H9 (cell line): ENCODE data around the gene EEF1AKMT2. TPM values are rescaled to one million over a fixed set of nuclear protein-coding genes. Genes with fewer than 3 reads are reported as not detected.

Source experiments
- DNase-seq: peaks from one replicate; pipeline ENCODE4 v3.0.0-alpha.2; 2017
- H2AFZ ChIP-seq: one replicate; pipeline ENCODE4 v1.6.1; 2013; ENCODE audit warnings: mild to moderate bottlenecking, low read length, control low read depth, moderate library complexity
- H2AK5ac ChIP-seq: 2 replicates; pipeline ENCODE4 v1.6.1; 2013; ENCODE audit warnings: low read length, control low read depth, mixed read lengths; ENCODE audit not compliant: insufficient read length
- H2BK120ac ChIP-seq: one replicate; pipeline ENCODE4 v1.6.1; 2013; ENCODE audit warnings: low read depth, mild to moderate bottlenecking, low read length, control low read depth, inconsistent platforms; ENCODE audit not compliant: poor library complexity, severe bottlenecking
- H2BK12ac ChIP-seq: 2 replicates; pipeline ENCODE4 v1.6.1; 2013; ENCODE audit warnings: low read length, control low read depth, mixed read lengths, low read depth; ENCODE audit not compliant: insufficient read length
- H2BK15ac ChIP-seq: 2 replicates; pipeline ENCODE4 v1.6.1; 2013; ENCODE audit warnings: low read depth, low read length, control low read depth
- H2BK20ac ChIP-seq: one replicate; pipeline ENCODE4 v1.6.1; 2013; ENCODE audit warnings: low read depth, mild to moderate bottlenecking, low read length, control low read depth, inconsistent platforms; ENCODE audit not compliant: poor library complexity, severe bottlenecking
- H2BK5ac ChIP-seq: 2 replicates; pipeline ENCODE4 v1.6.1; 2013; ENCODE audit warnings: low read length, control low read depth, mixed read lengths; ENCODE audit not compliant: insufficient read length
- H3K14ac ChIP-seq: 2 replicates; pipeline ENCODE4 v1.6.1; 2013; ENCODE audit warnings: low read length, control low read depth; ENCODE audit not compliant: insufficient read depth
- H3K18ac ChIP-seq: 2 replicates; pipeline ENCODE4 v1.6.1; 2013; ENCODE audit warnings: low read depth, mild to moderate bottlenecking, mixed read lengths, low read length, control low read depth; ENCODE audit not compliant: insufficient read length
- H3K23ac ChIP-seq: 2 replicates; pipeline ENCODE4 v1.6.1; 2013; ENCODE audit warnings: low read length, control low read depth, mixed read lengths, low read depth; ENCODE audit not compliant: insufficient read length
- H3K23me2 ChIP-seq: 2 replicates; pipeline ENCODE4 v1.6.1; 2013; ENCODE audit warnings: low read depth, mild to moderate bottlenecking, mixed read lengths, low read length, control low read depth; ENCODE audit not compliant: insufficient read length, poor library complexity, severe bottlenecking
- H3K27ac ChIP-seq: 2 replicates; pipeline ENCODE4 v1.5.1; 2013; ENCODE audit warnings: low read length, control low read depth, mixed read lengths, low read depth; ENCODE audit not compliant: insufficient read length
- H3K27me3 ChIP-seq: 2 replicates; pipeline ENCODE4 v1.6.1; 2013; ENCODE audit warnings: low read length, control low read depth, inconsistent platforms; ENCODE audit not compliant: insufficient read depth
- H3K4ac ChIP-seq: 2 replicates; pipeline ENCODE4 v1.6.1; 2013; ENCODE audit warnings: low read depth, mild to moderate bottlenecking, control low read depth, inconsistent platforms, low read length, moderate library complexity
- H3K4me1 ChIP-seq: 2 replicates; pipeline ENCODE4 v1.6.1; 2013; ENCODE audit warnings: low read length, control low read depth, inconsistent platforms; ENCODE audit not compliant: insufficient read depth
- H3K4me2 ChIP-seq: 2 replicates; pipeline ENCODE4 v1.6.1; 2013; ENCODE audit warnings: low read length, control low read depth, mixed read lengths; ENCODE audit not compliant: insufficient read length, insufficient read depth
- H3K56ac ChIP-seq: 2 replicates; pipeline ENCODE4 v1.6.1; 2013; ENCODE audit warnings: low read depth, mild to moderate bottlenecking, mixed read lengths, low read length, control low read depth; ENCODE audit not compliant: insufficient read length
- H3K79me1 ChIP-seq: 2 replicates; pipeline ENCODE4 v1.6.1; 2013; ENCODE audit warnings: low read depth, mild to moderate bottlenecking, moderate library complexity, low read length, control low read depth, inconsistent platforms; ENCODE audit not compliant: insufficient read depth, poor library complexity, severe bottlenecking
- H3K79me2 ChIP-seq: 2 replicates; pipeline ENCODE4 v1.6.1; 2013; ENCODE audit warnings: low read length, control low read depth, inconsistent platforms; ENCODE audit not compliant: insufficient read depth
- H3K9ac ChIP-seq: 2 replicates; pipeline ENCODE4 v1.6.1; 2013; ENCODE audit warnings: low read length, control low read depth, mixed read lengths; ENCODE audit not compliant: insufficient read length; ENCODE audit errors: extremely low read depth
- H3K9me3 ChIP-seq: one replicate; pipeline ENCODE4 v1.6.1; 2013; ENCODE audit warnings: low read depth, low read length, inconsistent platforms; ENCODE audit not compliant: control insufficient read depth
- H3T11ph ChIP-seq: one replicate; pipeline ENCODE4 v1.6.1; 2013; ENCODE audit warnings: mild to moderate bottlenecking, low read length, control low read depth, inconsistent platforms
- H4K20me1 ChIP-seq: one replicate; pipeline ENCODE4 v1.6.1; 2013; ENCODE audit not compliant: control insufficient read depth, insufficient read length, insufficient read depth
- H4K5ac ChIP-seq: 2 replicates; pipeline ENCODE4 v1.6.1; 2013; ENCODE audit warnings: low read depth, mild to moderate bottlenecking, mixed read lengths, low read length, control low read depth; ENCODE audit not compliant: insufficient read length
- H4K8ac ChIP-seq: replicated peaks from 2 replicates; pipeline ENCODE4 v1.6.1; 2013; ENCODE audit warnings: low read length, control low read depth, mixed read lengths, low read depth; ENCODE audit not compliant: insufficient read length
- H4K91ac ChIP-seq: 2 replicates; pipeline ENCODE4 v1.6.1; 2013; ENCODE audit warnings: low read depth, mild to moderate bottlenecking, moderate library complexity, mixed read lengths, low read length, control low read depth; ENCODE audit not compliant: insufficient read length
- H3K27ac Mint-ChIP-seq, 3 experiments: 2 replicates in 2 of 3; 3 replicates in 1 of 3; pipeline ENCODE4 v1.8.0; 2020 to 2021; ENCODE audit warnings: mixed read lengths in 3 of 3, mild to moderate bottlenecking in 1 of 3, moderate library complexity in 1 of 3
- H3K27me3 Mint-ChIP-seq: 2 replicates; pipeline ENCODE4 v1.8.0; 2021; ENCODE audit warnings: low read depth, mild to moderate bottlenecking, moderate library complexity, mixed read lengths
- H3K36me3 Mint-ChIP-seq, 3 experiments: 2 replicates in 2 of 3; 3 replicates in 1 of 3; pipeline ENCODE4 v1.8.0; 2020 to 2021; ENCODE audit warnings: low read depth in 3 of 3, mixed read lengths in 3 of 3; ENCODE audit not compliant: insufficient read depth in 1 of 3
- H3K4me1 Mint-ChIP-seq, 2 experiments: 2 replicates each; pipeline ENCODE4 v1.8.0; 2020; ENCODE audit warnings: mixed read lengths in 2 of 2
- H3K4me3 Mint-ChIP-seq, 2 experiments: 2 replicates in 1 of 2; 3 replicates in 1 of 2; pipeline ENCODE4 v1.8.0; 2020 to 2021; ENCODE audit warnings: mild to moderate bottlenecking in 2 of 2, mixed read lengths in 2 of 2, moderate library complexity in 1 of 2
- H3K9me3 Mint-ChIP-seq, 2 experiments: 2 replicates in 1 of 2; 3 replicates in 1 of 2; pipeline ENCODE4 v1.8.0; 2020; ENCODE audit warnings: mild to moderate bottlenecking in 2 of 2, mixed read lengths in 2 of 2, moderate library complexity in 1 of 2
- CTCF ChIP-seq: fragments of 200-600 bp; sonication (generic); conservative IDR thresholded peaks from 3 replicates; pipeline ENCODE4 v1.8.0; 2021; ENCODE audit warnings: antibody characterized with exemption, mild to moderate bottlenecking
- WGBS: extraction: QIAGEN DNeasy Blood & Tissue Kit; methylation state at CpG from one replicate; pipeline ENCODE4 v1.1.7; 2013; ENCODE audit warnings: missing lambda C conversion rate, low lambda C conversion rate, mixed read lengths; ENCODE audit not compliant: insufficient read length; ENCODE audit errors: extremely low coverage; 5-methylcytosine and 5-hydroxymethylcytosine counted together
- total RNA-seq: library from RNA; stranded (reverse); gene quantifications from 2 replicates; pipeline ENCODE4 v1.2.1, GENCODE V29; 2021

EEF1AKMT2 gene
- total RNA-seq, 1 experiment from 2014 or later: 19.0 TPM

- H2BK15ac ChIP-seq: no peak overlapping the region
- H3K4me1 ChIP-seq: 0 out of 2 replicates have a peak, but pooled peaks cover 3% of the 10 kb centered on the region
- no peak overlapping the region for H3K56ac ChIP-seq
- H3T11ph ChIP-seq: no peak overlapping the region
- H2BK12ac ChIP-seq: no peak overlapping the region
- no peak overlapping the region for H4K8ac ChIP-seq
- no peak overlapping the region for H3K14ac ChIP-seq
- no peak overlapping the region for H2AFZ ChIP-seq
- Mint-ChIP-seq H3K9me3 (no peaks in the 10 kb centered on the region), H3K27me3 (no peaks in the 10 kb centered on the region; the same call in 1 of the 2 replicates), H3K36me3 (no peaks in the 10 kb centered on the region), H3K27ac (peak overlapping the region in 2 of 3 experiments; percentile 8 to 25; a peak in 1 of 7 replicates), H3K4me1 (peaks cover 17 to 18% of the 10 kb centered on the region in 2 experiments), H3K4me3 (no peak overlapping the region)
- peaks cover 5% of the 10 kb centered on the region for H3K79me1 ChIP-seq
- H2AK5ac ChIP-seq: no peak overlapping the region
- no peak overlapping the region for H2BK5ac ChIP-seq
- no peak overlapping the region for H3K4ac ChIP-seq
- no peaks in the 10 kb centered on the region for H3K27me3 ChIP-seq
- no peak overlapping the region for H3K4me2 ChIP-seq
- H3K23me2 ChIP-seq: no peaks in the 10 kb centered on the region
- no peak overlapping the region for H3K18ac ChIP-seq
- H4K91ac ChIP-seq: no peak overlapping the region
- no peak overlapping the region for H4K5ac ChIP-seq
- no peak overlapping the region for H2BK20ac ChIP-seq
- no CpG with 5 or more reads among the region's 4 CpGs for WGBS
- H2BK120ac ChIP-seq: no peak overlapping the region
- H3K79me2 ChIP-seq: no peaks in the 10 kb centered on the region
- H3K27ac ChIP-seq: no peak overlapping the region
- TF ChIP-seq CTCF: no peak
- DNase-seq: no peak
- no peaks in the 10 kb centered on the region for H3K9me3 ChIP-seq
- H3K23ac ChIP-seq: no peak overlapping the region
- no peak overlapping the region for H3K9ac ChIP-seq
- H4K20me1 ChIP-seq: no peaks in the 10 kb centered on the region
Measured at GRCh38 chr10:124716369-124716768, 75.3 kb downstream of the EEF1AKMT2 start.
